GM15510 (cell line): ENCODE results near the gene TENM4.

Source experiments
- POLR2A ChIP-seq: IDR thresholded peaks from 3 replicates; pipeline ENCODE4 v1.6.1; 2011; ENCODE audit warnings: borderline replicate concordance; ENCODE audit not compliant: insufficient read length; ENCODE audit errors: extremely low read depth

Gene TENM4

DNA sequence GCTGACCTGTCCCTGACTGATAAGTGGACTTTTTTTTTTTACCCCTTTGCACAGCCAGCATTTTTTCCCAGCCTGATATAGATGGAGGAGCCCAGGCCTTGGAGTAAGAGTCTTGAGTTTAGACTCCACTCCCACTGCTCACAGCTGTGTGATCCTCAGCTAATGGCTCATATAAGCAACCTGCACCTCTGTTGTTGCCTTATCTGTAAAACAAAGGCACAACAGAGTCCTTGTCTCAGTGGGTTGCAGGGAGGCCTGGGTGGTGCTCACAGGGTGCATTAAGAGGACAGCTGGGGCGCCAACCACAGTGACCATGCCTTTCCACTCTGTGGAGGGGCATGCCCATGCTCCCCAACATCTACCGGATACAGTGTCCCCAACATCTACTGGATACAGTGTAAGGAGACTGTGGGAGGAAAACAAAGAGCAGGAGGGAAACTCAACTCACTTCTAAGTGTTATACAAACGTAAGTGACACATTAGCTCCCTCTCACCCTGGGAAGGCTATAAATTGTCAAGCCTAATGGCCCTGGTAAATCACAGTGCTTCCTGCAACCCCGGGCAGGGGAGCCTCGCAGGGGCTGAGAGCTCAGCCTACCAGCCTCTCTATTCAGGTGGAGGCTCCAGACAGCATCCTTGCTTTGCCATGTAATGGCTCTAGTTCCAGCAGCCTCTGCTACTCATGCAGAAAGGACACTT lies 109.5 kb downstream of the TENM4 start:
- no peak for TF ChIP-seq POLR2A

GRCh38 chr11:79330651-79331050 lies 110.2 kb downstream of the TENM4 start:
- TF ChIP-seq POLR2A: no peak

DNA sequence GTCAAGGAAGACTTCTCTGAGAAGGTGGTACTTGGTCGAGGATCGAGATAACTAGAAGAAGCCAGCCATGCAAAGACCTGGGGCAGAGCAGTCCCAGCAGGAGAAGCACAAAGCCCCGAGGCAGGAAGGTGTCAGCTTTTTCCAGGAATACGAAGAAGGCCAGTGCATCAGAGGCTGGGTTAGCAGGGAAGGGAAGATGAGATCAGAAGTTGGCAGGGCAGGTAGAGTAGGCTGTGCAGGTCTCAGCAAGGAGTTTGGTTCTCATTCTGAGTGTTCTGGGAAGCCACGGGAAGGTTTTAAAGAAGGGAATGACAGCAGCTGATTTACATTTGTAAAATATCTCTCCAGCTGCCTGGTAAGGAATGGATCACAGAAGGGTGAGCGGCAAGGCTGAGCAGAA lies 111.3 kb downstream of the TENM4 start:
- no peak for TF ChIP-seq POLR2A

DNA sequence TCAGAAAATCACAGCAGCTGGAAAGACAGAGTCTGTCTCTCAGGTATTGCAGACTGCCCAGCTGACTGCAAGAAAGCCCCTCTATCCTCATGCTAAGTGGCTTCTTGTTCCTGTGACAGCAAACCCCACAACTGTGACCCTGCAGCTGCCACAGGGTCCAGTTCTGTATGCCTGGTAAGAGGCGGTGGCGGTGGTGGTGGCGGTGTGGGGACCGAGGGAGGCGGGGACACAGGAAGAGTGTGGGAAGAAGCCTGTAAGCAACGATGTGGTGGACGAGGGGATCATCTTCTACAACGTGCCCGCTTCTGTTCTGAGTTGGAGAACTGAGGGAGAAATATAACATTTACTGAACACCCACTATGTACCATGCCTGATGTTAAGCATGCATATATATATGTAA lies 112.4 kb downstream of the TENM4 start:
- no peak for TF ChIP-seq POLR2A

- no peak for TF ChIP-seq POLR2A
Observed at GRCh38 chr11:79325851-79326250, 115.0 kb downstream of the TENM4 start.

DNA sequence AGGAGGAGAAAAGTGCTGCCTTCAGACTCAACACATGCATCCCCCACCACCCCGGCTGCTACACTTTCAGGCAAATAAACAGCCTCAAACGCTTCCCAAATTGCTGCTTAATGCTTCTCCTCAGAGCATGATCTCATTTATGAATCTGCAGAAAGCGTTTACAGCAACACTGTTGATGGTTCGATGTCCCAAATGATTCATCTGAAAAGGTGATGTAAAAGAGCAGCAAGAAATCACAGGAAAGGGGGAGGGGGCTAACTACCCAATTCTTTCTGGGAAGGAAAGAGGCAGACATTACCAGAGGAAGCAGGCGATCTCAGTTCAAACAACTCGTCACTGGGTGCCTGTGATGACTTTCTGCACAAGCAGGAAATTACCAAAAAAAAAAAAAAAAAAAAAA lies 119.6 kb downstream of the TENM4 start:
- no peak for TF ChIP-seq POLR2A

DNA sequence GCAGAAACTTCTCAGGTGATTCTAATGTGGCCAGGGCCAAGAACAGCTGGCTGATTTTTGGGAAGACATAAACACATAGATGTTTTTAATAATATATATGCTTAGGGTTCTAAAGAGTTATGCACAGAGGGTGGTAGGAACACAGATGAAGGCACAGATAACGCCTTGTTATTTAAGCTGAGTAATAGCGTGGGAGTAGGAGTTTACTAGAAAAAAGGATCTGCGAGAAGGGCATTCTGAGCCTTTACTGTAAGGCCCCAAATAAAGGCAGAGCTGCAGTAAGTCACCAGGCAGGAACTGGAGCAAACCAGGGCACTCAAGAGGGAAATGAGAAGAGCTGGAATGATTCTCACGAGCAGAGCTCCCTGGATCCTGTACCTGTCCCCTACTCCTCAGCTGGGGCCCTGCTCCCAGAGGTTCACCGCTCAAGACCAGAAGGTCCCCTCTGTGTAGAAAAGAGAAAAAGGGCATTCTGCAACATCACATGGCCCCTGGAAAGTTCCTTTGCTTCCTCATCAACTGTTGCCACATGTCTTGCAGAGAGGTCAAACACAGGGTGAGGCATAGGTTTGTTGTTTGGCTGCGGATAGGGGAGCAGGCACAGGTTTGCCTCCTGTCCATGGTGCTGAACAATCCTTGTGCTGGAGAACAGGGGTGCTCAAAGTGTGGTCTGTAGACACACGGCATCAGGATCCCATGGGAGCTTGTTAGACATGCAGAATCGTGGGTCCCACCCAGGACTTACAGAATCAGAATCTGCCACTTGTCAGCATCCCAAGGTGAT lies 125.7 kb downstream of the TENM4 start:
- no peak for TF ChIP-seq POLR2A

DNA sequence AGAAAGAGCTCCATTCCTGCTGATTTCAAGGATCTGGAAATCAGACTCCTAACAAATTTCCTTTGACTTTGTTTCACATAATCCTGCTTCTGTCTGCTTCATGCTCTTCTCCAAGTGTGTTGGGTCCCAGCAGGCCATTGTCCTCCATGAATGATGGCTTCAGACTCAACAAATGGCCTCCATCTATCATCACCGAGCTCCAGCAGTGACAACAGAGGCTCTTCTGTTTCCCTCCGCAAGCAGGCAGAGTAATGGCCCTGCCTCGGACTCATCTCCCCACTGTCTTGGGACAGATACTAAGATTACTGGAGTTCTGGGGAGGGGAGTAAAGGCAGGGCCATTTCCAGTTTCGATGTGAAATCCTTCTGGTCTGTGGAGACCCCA lies 127.3 kb downstream of the TENM4 start:
- no peak for TF ChIP-seq POLR2A

GRCh38 chr11:79312617-79313529 lies 128.0 kb downstream of the TENM4 start:
- no peak for TF ChIP-seq POLR2A

- no peak for TF ChIP-seq POLR2A
Observed at GRCh38 chr11:79311461-79311860, 129.4 kb downstream of the TENM4 start.

DNA sequence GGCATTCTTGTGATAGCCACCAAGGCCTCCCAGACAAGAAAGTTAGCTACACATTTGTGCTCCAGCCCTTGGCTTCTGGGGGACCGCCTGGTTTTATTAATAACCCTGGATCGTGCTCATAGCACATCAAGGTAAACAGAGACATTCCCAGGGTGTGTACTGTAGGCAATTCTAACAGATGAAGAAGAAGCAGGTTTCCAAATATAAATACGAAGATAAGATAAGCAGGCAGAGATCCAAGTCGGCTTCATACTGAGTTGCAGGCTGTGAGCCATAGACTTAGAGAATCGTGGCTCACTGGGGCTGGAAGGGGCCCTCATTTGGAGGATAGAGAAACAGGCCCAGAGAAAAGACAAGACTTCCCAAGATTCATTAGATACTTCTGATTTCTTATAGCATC lies 131.4 kb downstream of the TENM4 start:
- no peak for TF ChIP-seq POLR2A

DNA sequence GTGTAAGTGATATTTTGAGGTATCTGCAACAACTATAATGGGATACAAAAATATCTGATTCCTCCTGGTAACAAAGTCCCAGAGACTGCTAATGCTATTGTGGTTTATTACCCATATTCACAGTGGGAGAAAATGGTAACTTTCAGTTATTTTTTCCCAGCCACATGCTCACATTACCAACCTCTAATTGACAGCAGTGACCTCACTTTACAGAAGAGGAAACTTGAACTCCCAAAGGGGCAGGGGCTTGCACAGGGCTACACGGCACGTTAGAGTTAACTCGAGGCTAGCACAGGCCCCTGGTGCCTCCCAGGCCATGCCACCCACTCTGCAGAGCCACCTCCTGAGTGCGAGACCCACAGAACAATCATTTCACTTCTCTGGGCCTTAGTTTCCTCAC lies 132.4 kb downstream of the TENM4 start:
- TF ChIP-seq POLR2A: no peak

GRCh38 chr11:79304599-79305212 lies 136.1 kb downstream of the TENM4 start:
- TF ChIP-seq POLR2A: no peak

DNA sequence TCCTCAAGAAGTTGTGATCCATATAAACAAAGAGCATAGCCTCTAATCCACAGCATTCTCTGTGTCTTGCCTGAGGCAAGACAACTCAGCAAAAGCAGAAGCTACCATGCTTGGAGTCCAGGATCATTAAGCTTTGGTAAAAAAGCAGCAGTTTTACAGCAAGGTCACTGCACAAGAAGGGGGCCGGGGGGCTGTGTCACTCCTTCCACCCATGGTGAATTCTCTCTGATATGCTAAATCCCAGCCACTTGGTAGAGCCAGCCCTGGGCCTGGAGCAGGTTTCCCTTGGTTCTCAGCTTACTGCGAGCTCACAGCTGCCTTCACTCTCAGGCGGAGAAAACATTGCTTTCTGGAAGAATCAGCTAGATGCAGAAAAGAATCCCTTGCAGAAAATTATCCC lies 144.7 kb downstream of the TENM4 start:
- TF ChIP-seq POLR2A: no peak
